ENCODE data around the gene SCAMP2. TPM values are rescaled to one million over a fixed set of nuclear protein-coding genes. Genes with fewer than 3 reads are reported as not detected.

Gene SCAMP2
- total RNA-seq, 2 donors from 2014 or later = 188 to 209 TPM

Small RNA genes within 50 kb of the gene (microRNA-seq; reads per million reads assigned to microRNA genes)
- gene MIR6882 = 1.6 to 2.7 reads per million in 2 donors

Other genes with a start within 250 kb of the SCAMP2 start
- gene EDC3, start 177.3 kb downstream of the SCAMP2 start, total RNA-seq = 10 to 100 TPM; 21.6 to 32.5 TPM
- gene CYP1A1, start 147.8 kb downstream of the SCAMP2 start, total RNA-seq = under 1 TPM in 1 of 2 donors, not detected in 1; 0.82 TPM
- gene CYP1A2, start 124.5 kb downstream of the SCAMP2 start, total RNA-seq = not detected
- gene CSK, start 91.3 kb downstream of the SCAMP2 start, total RNA-seq = 10 to 100 TPM; 84.8 to 96.9 TPM
- gene LMAN1L, start 60.5 kb downstream of the SCAMP2 start, total RNA-seq = under 1 TPM in 1 of 2 donors, not detected in 1; 0.40 TPM
- gene CPLX3, start 46.7 kb downstream of the SCAMP2 start, total RNA-seq = under 1 TPM in 1 of 2 donors, not detected in 1; 0.15 TPM
- 10 to 100 TPM; 70.7 to 83.2 TPM for gene ULK3, start 30.2 kb downstream of the SCAMP2 start, total RNA-seq
- gene MPI, start 16.7 kb upstream of the SCAMP2 start, total RNA-seq = 10 to 100 TPM; 62.2 to 76.7 TPM
- 10 to 100 TPM; 53.5 to 64.9 TPM for gene FAM219B, start 33.5 kb upstream of the SCAMP2 start, total RNA-seq
- gene COX5A, start 64.7 kb upstream of the SCAMP2 start, total RNA-seq = 100 to 1,000 TPM; 564 to 684 TPM
- 10 to 100 TPM; 12.0 to 12.7 TPM for gene RPP25, start 83.4 kb upstream of the SCAMP2 start, total RNA-seq
- 1 to 10 TPM; 4.5 to 8.6 TPM for gene SCAMP5, start 122.2 kb upstream of the SCAMP2 start, total RNA-seq
- gene PPCDC, start 150.2 kb upstream of the SCAMP2 start, total RNA-seq = 10 to 100 TPM; 11.1 to 13.6 TPM